ENCODE results near the gene KNDC1.

Gene KNDC1

DNA sequence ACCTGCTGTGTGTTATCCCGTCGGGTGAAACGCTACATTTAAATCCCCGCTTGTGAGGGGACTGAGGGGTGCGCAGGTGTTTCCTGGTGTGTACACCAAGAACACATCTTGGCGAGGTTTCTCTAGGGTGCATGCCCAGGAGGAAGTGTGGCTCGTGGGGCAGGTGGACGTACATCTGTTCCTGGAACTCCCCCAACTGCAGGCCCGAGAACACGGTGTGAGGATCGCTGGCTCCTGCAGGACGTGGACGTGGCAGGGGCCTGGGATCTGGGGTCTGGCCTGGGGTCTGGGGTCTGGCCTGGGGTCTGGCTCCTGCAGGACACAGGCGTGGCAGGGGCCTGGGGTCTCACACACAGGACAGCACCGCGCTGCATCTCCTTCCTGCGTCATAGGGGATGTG, 10.1 kb downstream of the KNDC1 start:
- TF ChIP-seq GATA2 (IDR thresholded peaks at IDR 0.05; ENCODE audit: low read depth, low read length): no peak
- TF ChIP-seq GATA3 (IDR thresholded peaks at IDR 0.05; ENCODE audit: low read depth, low read length): no peak

DNA sequence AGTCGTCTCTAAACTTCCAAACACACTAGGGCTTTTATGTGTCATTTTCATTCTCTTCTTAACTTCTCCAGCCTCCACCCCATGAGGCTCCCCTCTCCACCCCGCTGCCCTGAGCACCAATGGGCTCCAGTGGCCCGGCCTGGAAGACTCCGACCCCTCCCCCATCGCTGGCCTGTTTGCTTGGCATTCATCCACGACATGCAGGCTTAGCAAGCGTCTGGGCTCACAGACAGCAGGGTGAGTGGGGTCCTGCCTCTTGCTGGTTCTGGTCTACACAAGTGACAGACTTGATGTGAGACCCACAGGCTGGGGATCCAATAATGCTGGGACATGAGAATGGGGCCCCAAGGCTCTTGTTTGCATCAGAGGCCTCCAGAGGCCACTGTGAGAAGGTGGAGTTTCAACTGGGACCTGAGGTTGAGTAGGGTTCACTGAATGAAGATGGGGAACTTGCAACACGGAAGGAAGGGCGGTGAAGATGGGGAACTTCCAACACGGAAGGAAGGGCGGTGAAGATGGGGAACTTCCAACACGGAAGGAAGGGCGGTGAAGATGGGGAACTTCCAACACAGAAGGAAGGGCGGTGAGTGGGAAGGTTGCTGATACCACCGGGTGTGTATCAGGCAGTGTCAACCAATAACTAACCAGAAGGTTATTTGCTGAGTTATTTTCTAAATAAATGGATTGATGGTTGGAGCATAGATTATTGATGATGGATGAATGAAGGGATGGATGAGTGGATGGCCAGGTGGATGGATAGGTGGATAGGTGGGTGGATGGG, 14.0 kb downstream of the KNDC1 start:
- TF ChIP-seq GATA2 (IDR thresholded peaks at IDR 0.05; ENCODE audit: low read depth, low read length) (no peak), GATA3 (IDR thresholded peaks at IDR 0.05; ENCODE audit: low read depth, low read length) (no peak)

DNA sequence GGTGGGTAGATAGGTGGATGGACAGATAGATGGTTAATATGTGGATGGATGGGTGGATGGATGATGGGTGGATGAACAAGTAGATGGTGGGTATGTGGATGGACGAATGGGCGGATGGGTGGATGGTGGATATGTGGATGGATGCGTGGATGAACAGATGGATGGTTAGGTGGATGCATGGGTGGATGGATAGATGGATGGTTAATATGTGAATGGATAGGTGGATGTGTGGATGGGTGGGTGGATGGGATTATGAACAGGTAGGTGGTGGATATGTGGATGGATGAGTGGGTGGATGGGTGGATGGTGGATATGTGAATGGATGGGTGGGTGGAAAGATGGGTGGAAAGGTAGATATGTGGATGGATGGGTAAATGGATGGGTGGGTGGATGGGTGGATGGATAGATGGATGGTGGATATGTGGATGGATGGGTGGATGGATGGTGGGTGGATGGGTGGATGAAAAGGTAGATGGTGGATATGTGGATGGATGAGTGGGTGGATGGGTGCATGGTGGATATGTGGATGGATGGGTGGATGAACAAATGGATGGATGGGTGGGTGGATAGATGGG, 14.8 kb downstream of the KNDC1 start:
- TF ChIP-seq GATA3 (IDR thresholded peaks at IDR 0.05; ENCODE audit: low read depth, low read length) (no peak), GATA2 (IDR thresholded peaks at IDR 0.05; ENCODE audit: low read depth, low read length) (no peak)

DNA sequence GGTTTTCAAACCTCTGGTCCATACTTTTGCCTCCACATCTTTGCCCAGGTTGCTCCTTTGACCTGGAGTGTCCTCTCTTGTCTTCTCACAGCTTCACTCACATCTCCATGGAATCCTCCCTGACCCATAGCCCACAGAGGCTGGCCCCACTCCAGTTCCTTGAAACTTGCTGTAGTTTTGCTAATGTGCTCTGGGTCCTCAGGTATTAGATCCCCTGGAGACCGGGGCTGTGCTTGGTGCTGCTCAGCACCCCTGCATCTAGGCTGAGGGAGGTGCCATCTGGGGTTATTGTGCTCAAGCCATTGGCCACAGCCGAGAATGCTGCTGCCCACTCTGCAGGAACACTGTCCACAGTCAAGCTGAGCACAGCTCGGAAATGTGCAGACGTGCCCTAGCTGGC, 16.5 kb downstream of the KNDC1 start:
- TF ChIP-seq GATA3 (IDR thresholded peaks at IDR 0.05; ENCODE audit: low read depth, low read length) (no peak), GATA2 (IDR thresholded peaks at IDR 0.05; ENCODE audit: low read depth, low read length) (no peak)

DNA sequence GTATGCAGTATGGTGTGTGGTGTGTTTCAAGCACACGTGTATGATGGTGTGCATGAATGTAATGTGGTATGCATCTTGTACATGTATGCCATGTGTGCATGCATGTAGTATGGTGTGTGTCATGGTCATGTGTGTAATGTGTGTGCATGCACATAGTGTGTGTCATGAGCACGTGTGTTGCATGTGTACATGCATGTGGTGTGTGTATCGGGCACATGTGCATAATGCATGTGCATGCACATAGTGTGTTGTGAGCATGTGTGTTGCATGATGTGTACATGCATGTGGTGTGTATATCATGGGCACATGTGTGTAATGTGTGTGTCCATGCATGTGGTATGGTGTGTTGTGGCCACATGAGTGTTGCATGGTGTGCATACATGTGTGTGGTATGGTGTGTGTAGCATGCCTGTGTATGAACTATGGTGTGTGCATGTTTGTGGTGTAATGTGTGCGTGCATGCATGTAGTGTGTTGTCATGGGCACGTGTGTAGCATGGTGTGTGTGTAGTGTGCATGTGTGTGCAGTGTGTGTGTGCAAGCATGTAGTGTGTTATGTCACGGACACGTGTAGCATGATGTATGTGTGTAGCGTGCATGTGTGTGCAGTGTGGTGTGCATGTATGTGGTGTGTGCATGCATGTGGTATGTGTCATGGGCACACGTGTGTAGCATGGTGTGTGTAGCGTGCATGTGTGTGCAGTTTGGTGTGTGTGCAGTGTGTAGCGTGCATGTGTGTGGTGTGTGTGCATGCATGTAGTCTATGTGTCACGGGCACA, 17.6 kb downstream of the KNDC1 start:
- TF ChIP-seq GATA2 (IDR thresholded peaks at IDR 0.05; ENCODE audit: low read depth, low read length) (no peak), GATA3 (IDR thresholded peaks at IDR 0.05; ENCODE audit: low read depth, low read length) (no peak)

DNA sequence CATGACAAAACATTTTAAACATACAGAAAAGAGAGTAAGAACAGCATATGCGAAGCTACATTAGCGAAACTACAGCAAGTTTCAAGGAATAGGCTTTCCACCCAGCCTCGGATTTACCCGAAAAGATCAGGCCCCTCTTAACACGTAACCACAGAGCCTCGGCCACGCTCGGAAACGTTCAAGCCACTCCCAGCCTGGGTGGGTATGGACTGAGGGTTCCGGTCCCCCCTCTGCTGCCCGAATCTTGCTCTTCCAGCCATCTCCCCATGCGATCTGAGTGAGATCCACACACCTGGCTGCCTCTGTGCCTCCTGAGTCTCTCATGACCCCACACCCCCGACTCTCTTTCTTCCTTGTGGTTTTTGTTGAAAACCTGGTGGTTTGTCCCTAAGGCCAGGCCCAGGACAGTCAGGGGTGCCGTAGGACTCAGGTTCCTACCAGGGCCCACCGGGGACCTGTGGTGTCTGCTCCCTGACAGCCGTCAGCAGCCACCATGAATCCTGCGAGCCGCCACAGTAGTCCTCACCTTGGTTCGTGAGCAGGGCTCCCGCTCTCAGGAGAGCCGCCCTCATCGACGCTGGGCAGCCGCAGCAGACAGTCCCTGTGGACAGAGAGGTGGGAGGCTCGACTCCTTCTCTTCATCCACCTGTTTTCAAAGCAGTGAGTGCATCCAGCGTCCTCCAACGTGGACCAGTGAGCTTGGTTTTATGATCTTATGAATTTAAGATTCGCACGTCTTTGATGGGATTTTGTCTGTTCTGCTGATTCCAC, 18.5 kb downstream of the KNDC1 start:
- TF ChIP-seq GATA2 (IDR thresholded peaks at IDR 0.05; ENCODE audit: low read depth, low read length) (no peak), GATA3 (IDR thresholded peaks at IDR 0.05; ENCODE audit: low read depth, low read length) (no peak)

DNA sequence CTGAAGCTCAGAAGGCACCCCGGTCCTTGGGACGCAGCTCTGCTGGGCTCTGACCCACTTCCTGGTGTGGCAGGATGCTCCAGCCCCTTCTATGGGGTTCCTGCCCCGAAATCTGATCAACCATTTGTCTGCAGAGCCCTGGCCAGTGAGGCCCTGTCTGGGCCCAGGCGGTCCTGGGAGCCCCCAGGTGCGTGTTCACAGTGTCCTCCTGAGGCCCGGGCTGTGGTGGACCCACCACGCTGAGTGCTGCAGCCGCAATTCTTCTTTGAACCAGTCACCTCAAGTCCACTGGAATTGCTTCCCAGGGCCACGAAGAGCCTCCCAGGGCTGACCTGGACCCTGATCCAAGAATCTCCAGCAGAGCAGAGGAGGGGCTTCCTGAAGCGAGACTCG, 19.1 kb downstream of the KNDC1 start:
- TF ChIP-seq GATA3 (IDR thresholded peaks at IDR 0.05; ENCODE audit: low read depth, low read length) (no peak), GATA2 (IDR thresholded peaks at IDR 0.05; ENCODE audit: low read depth, low read length) (no peak)

DNA sequence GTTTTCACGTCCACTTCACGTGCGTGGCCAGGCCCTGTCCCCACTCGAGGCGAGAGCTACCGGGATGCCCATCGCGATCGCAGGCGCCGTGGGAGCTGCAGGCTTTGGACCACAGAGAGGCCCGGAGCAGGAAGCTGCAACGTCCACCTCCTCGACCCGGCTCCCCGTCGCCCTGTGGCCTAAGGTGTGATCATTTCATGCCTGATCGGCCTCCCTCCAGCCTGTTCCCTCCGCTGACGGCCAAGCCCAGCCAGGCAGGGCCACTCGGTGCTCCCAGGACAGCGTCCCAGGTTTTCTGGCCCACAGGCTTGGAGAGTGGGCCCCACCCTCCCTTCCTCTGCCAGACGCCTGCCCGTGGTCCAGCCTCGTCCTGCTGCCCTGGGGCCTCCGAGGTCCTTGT, 19.6 kb downstream of the KNDC1 start:
- TF ChIP-seq GATA2 (IDR thresholded peaks at IDR 0.05; ENCODE audit: low read depth, low read length): no peak
- no peak for TF ChIP-seq GATA3 (IDR thresholded peaks at IDR 0.05; ENCODE audit: low read depth, low read length)

DNA sequence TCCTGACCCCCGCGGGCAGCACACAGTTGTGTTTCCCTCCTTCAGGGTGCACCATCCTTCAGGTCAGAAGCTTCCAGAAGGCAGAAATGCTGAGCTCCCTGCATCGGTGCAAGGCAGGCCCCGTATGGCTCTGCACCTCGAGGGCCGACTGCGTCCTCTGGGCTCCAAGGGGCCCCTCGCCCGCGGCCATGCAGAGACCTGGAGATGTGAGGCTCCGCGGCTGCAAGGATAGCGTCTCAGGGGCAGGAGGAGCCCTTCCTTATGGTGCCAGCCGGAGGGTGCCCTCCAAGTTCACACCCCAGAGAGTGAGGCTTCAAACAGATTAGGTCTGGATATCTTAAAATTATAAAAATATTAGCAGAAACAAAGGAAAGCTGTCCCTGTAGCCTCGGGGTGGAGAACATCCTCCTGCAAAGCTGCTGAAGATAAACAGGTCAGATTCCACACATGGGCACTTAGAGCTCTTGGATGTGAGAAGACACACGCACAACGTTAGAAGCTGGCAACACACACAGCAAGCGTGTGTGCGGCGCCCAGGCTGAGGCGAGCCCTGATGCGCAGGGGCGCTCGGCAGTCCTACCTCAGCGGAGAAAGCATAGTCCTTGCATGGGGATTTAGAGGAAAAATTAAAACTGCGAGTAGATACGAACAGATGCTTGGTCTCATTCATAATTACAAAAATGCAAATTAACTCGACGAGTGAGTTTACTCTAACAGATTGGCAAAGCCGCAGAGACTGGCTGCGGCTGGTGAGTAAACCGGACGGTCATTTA, 20.4 kb downstream of the KNDC1 start:
- no peak for TF ChIP-seq GATA3 (IDR thresholded peaks at IDR 0.05; ENCODE audit: low read depth, low read length)
- no peak for TF ChIP-seq GATA2 (IDR thresholded peaks at IDR 0.05; ENCODE audit: low read depth, low read length)

DNA sequence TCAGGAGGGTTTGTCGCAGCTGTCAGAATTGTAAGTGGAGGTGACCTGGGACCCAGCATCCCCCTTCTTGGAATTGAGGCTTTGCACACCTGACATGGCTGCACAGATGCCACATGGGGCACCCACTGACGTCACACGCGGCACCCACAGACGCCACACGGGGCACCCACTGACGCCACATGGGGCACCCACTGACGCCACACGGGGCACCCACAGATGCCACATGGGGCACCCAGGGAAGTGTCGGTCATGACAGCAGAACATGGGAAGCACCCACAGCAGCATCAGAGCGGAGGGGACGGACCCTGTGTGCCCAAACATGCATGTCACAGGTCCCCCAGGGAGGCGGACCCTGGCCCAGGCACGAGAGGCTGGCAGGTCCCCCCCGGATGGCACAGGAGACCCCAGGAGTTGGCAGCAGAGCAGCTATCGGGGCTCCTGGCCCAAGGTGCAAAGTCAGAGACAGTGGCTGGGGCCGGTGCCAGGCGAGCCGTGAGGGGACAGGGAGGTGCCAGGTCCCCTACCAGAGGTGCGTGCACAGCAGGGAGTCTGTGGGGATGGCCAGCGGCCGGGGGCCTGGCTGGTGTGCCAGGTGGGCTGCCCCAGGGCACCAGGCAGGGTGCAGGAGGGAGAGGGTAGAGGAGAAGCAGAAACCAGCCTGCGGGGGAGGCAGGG, 21.1 kb downstream of the KNDC1 start:
- no peak for TF ChIP-seq GATA2 (IDR thresholded peaks at IDR 0.05; ENCODE audit: low read depth, low read length)
- no peak for TF ChIP-seq GATA3 (IDR thresholded peaks at IDR 0.05; ENCODE audit: low read depth, low read length)

DNA sequence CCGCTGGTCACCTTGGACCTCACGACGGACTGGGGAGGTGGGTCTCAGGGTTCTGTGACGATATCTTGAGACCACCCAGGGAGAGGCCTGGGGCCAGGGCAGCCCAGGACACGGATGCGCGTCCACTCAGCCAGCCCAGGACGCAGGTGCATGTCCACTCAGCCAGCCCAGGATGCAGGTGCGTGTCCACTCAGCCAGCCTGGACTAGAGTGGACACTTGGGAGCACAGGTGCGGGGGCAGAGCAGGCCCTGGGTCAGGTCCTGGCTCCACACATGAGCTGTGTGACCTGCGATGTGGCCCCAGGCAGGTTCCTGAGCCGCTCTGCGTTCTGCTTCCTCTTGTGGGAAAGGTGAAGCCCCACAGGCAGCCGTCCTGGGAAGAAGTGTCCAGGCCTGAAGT, 22.2 kb downstream of the KNDC1 start:
- TF ChIP-seq GATA2 (IDR thresholded peaks at IDR 0.05; ENCODE audit: low read depth, low read length): no peak
- TF ChIP-seq GATA3 (IDR thresholded peaks at IDR 0.05; ENCODE audit: low read depth, low read length): no peak

DNA sequence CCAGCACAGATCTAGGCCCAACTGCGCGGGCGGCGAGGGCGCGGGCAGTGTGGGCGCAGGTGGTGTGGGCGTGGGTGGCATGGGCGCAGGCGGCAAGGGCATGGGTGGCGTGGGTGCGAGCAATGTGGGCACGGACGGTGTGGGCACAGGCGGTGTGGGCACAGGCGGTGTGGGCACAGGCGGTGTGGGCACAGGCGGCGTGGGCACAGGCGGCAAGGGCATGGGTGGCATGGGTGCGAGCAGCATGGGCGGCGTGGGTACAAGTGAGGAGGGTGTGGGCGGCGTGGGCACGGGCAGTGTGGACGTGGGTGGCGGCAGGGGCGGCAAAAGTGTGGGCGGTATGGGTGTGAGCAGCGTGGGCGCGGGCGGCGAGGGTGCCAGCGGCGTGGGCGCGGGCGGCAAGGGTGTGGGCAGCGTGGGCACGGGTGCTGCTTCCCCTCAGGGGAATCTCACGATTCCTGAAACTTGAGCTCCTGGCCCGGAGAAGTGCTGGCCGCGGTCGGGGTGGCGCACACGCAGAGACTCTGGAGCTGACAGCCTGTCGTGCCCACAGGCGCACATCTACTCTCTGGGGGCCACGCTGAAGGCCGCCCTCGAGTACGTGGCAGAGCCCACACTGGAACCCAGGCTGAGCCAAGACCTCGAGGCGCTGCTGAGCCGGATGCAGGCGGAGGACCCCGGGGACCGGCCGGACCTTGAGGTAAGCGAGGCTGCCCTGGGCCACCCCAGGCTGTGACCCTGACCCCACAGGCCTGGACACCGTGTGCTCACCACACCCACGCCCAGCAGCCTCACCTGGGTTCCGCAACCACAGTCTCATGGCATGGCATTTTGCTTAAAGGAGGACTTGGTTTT, 23.0 kb downstream of the KNDC1 start:
- TF ChIP-seq GATA3 (IDR thresholded peaks at IDR 0.05; ENCODE audit: low read depth, low read length): no peak
- TF ChIP-seq GATA2 (IDR thresholded peaks at IDR 0.05; ENCODE audit: low read depth, low read length): no peak

All from SH-SY5Y (cell line).